ENCODE measurements around the gene LRIT2.
A peak's percentile ranks its signal among the peaks of the same experiment; 100 is the strongest.

LRIT2 gene

GRCh38 chr10:84204122-84204521 is 21.2 kb downstream of the LRIT2 start:
- Histone ChIP-seq H3K4me3 (ENCODE audit: low read depth in 1 of 2, low read length in 2 of 2) (no peak overlapping the region), H3K4me1 (ENCODE audit: insufficient read depth, low read length) (no peaks in the 10 kb centered on the region), H3K36me3 (ENCODE audit: insufficient read depth, low read length) (no peaks in the 10 kb centered on the region), H3K9me3 (ENCODE audit: low read length) (no peaks in the 10 kb centered on the region), H3K27ac (ENCODE audit: low read depth, low read length) (no peak overlapping the region), H3K9ac (ENCODE audit: low read length) (no peak overlapping the region), H3K27me3 (ENCODE audit: control insufficient read depth in 1 of 2, insufficient read depth in 2 of 2, low read length in 2 of 2) (no peaks in the 10 kb centered on the region)

GRCh38 chr10:84202349-84202748 is 23.0 kb downstream of the LRIT2 start:
- Histone ChIP-seq H3K27ac (ENCODE audit: low read depth, low read length) (no peak overlapping the region), H3K36me3 (ENCODE audit: insufficient read depth, low read length) (no peaks in the 10 kb centered on the region), H3K4me3 (ENCODE audit: low read depth in 1 of 2, low read length in 2 of 2) (no peak overlapping the region), H3K9me3 (ENCODE audit: low read length) (no peaks in the 10 kb centered on the region), H3K27me3 (ENCODE audit: control insufficient read depth in 1 of 2, insufficient read depth in 2 of 2, low read length in 2 of 2) (no peaks in the 10 kb centered on the region), H3K9ac (ENCODE audit: low read length) (no peak overlapping the region), H3K4me1 (ENCODE audit: insufficient read depth, low read length) (peaks cover 6% of the 10 kb centered on the region)

GRCh38 chr10:84201682-84202081 is 23.7 kb downstream of the LRIT2 start:
- Histone ChIP-seq H3K9ac (ENCODE audit: low read length) (no peak overlapping the region), H3K27me3 (ENCODE audit: control insufficient read depth in 1 of 2, insufficient read depth in 2 of 2, low read length in 2 of 2) (no peaks in the 10 kb centered on the region), H3K27ac (ENCODE audit: low read depth, low read length) (no peak overlapping the region), H3K4me3 (ENCODE audit: low read depth in 1 of 2, low read length in 2 of 2) (no peak overlapping the region), H3K4me1 (ENCODE audit: insufficient read depth, low read length) (peaks cover 12% of the 10 kb centered on the region), H3K9me3 (ENCODE audit: low read length) (no peaks in the 10 kb centered on the region), H3K36me3 (ENCODE audit: insufficient read depth, low read length) (no peaks in the 10 kb centered on the region)

GRCh38 chr10:84201244-84201606 is 24.1 kb downstream of the LRIT2 start:
- H3K36me3 ChIP-seq (ENCODE audit: insufficient read depth, low read length), result no peaks in the 10 kb centered on the region
- no peak overlapping the region for H3K4me3 ChIP-seq (ENCODE audit: low read depth in 1 of 2, low read length in 2 of 2)
- H3K4me1 ChIP-seq (ENCODE audit: insufficient read depth, low read length), result peaks cover 16% of the 10 kb centered on the region
- H3K9me3 ChIP-seq (ENCODE audit: low read length), result no peaks in the 10 kb centered on the region
- no peak overlapping the region for H3K27ac ChIP-seq (ENCODE audit: low read depth, low read length)
- H3K27me3 ChIP-seq (ENCODE audit: control insufficient read depth in 1 of 2, insufficient read depth in 2 of 2, low read length in 2 of 2), result no peaks in the 10 kb centered on the region
- H3K9ac ChIP-seq (ENCODE audit: low read length), result no peak overlapping the region

- Histone ChIP-seq H3K9ac (ENCODE audit: low read length) (no peak overlapping the region), H3K27me3 (ENCODE audit: control insufficient read depth in 1 of 2, insufficient read depth in 2 of 2, low read length in 2 of 2) (peaks cover 0 to 3% of the 10 kb centered on the region in 2 donors), H3K27ac (ENCODE audit: low read depth, low read length) (no peak overlapping the region), H3K4me3 (ENCODE audit: low read depth in 1 of 2, low read length in 2 of 2) (no peak overlapping the region), H3K9me3 (ENCODE audit: low read length) (no peaks in the 10 kb centered on the region), H3K36me3 (ENCODE audit: insufficient read depth, low read length) (no peaks in the 10 kb centered on the region), H3K4me1 (ENCODE audit: insufficient read depth, low read length) (peaks cover 21% of the 10 kb centered on the region)
Measured at GRCh38 chr10:84200537-84201243, 24.7 kb downstream of the LRIT2 start.

GRCh38 chr10:84198206-84198915 is 27.0 kb downstream of the LRIT2 start:
- Histone ChIP-seq H3K4me1 (ENCODE audit: insufficient read depth, low read length) (peaks cover 35% of the 10 kb centered on the region), H3K9me3 (ENCODE audit: low read length) (no peaks in the 10 kb centered on the region), H3K4me3 (ENCODE audit: low read depth in 1 of 2, low read length in 2 of 2) (no peak overlapping the region), H3K27ac (ENCODE audit: low read depth, low read length) (no peak overlapping the region), H3K9ac (ENCODE audit: low read length) (no peak overlapping the region), H3K27me3 (ENCODE audit: control insufficient read depth in 1 of 2, insufficient read depth in 2 of 2, low read length in 2 of 2) (peaks cover 2 to 26% of the 10 kb centered on the region in 2 donors), H3K36me3 (ENCODE audit: insufficient read depth, low read length) (no peaks in the 10 kb centered on the region)

GRCh38 chr10:84197643-84198042 is 27.7 kb downstream of the LRIT2 start:
- H3K36me3 ChIP-seq (ENCODE audit: insufficient read depth, low read length), result no peaks in the 10 kb centered on the region
- peaks cover 6 to 26% of the 10 kb centered on the region in 2 donors for H3K27me3 ChIP-seq (ENCODE audit: control insufficient read depth in 1 of 2, insufficient read depth in 2 of 2, low read length in 2 of 2)
- no peaks in the 10 kb centered on the region for H3K9me3 ChIP-seq (ENCODE audit: low read length)
- no peak overlapping the region for H3K27ac ChIP-seq (ENCODE audit: low read depth, low read length)
- H3K4me3 ChIP-seq (ENCODE audit: low read depth in 1 of 2, low read length in 2 of 2), result no peak overlapping the region
- peaks cover 35% of the 10 kb centered on the region for H3K4me1 ChIP-seq (ENCODE audit: insufficient read depth, low read length)
- H3K9ac ChIP-seq (ENCODE audit: low read length), result no peak overlapping the region

- Histone ChIP-seq H3K4me3 (ENCODE audit: low read depth in 1 of 2, low read length in 2 of 2) (no peak overlapping the region), H3K27me3 (ENCODE audit: control insufficient read depth in 1 of 2, insufficient read depth in 2 of 2, low read length in 2 of 2) (peaks cover 6 to 26% of the 10 kb centered on the region in 2 donors), H3K4me1 (ENCODE audit: insufficient read depth, low read length) (peaks cover 35% of the 10 kb centered on the region), H3K9ac (ENCODE audit: low read length) (no peak overlapping the region), H3K36me3 (ENCODE audit: insufficient read depth, low read length) (no peaks in the 10 kb centered on the region), H3K9me3 (ENCODE audit: low read length) (no peaks in the 10 kb centered on the region), H3K27ac (ENCODE audit: low read depth, low read length) (no peak overlapping the region)
Measured at GRCh38 chr10:84196941-84197340, 28.4 kb downstream of the LRIT2 start.

- Histone ChIP-seq H3K27ac (ENCODE audit: low read depth, low read length) (no peak overlapping the region), H3K9me3 (ENCODE audit: low read length) (no peaks in the 10 kb centered on the region), H3K4me3 (ENCODE audit: low read depth in 1 of 2, low read length in 2 of 2) (no peak overlapping the region), H3K9ac (ENCODE audit: low read length) (no peak overlapping the region), H3K4me1 (ENCODE audit: insufficient read depth, low read length) (peaks cover 35% of the 10 kb centered on the region), H3K36me3 (ENCODE audit: insufficient read depth, low read length) (no peaks in the 10 kb centered on the region), H3K27me3 (ENCODE audit: control insufficient read depth in 1 of 2, insufficient read depth in 2 of 2, low read length in 2 of 2) (peaks cover 6 to 26% of the 10 kb centered on the region in 2 donors)
Measured at GRCh38 chr10:84196083-84196482, 29.3 kb downstream of the LRIT2 start.

GRCh38 chr10:84195044-84195830 is 30.1 kb downstream of the LRIT2 start:
- no peak overlapping the region for H3K9ac ChIP-seq (ENCODE audit: low read length)
- peaks cover 6 to 26% of the 10 kb centered on the region in 2 donors for H3K27me3 ChIP-seq (ENCODE audit: control insufficient read depth in 1 of 2, insufficient read depth in 2 of 2, low read length in 2 of 2)
- no peaks in the 10 kb centered on the region for H3K36me3 ChIP-seq (ENCODE audit: insufficient read depth, low read length)
- H3K4me3 ChIP-seq (ENCODE audit: low read depth in 1 of 2, low read length in 2 of 2), result peak overlapping the region; percentile 36 to 51
- no peak overlapping the region for H3K27ac ChIP-seq (ENCODE audit: low read depth, low read length)
- H3K9me3 ChIP-seq (ENCODE audit: low read length), result no peaks in the 10 kb centered on the region
- H3K4me1 ChIP-seq (ENCODE audit: insufficient read depth, low read length), result peaks cover 35% of the 10 kb centered on the region

GRCh38 chr10:84194424-84195043 is 30.8 kb downstream of the LRIT2 start, which contains the start of gene CDHR1:
Gene CDHR1, plus strand, starts transcription at chr10:84194537. Its CDS starts 224 bp downstream, at chr10:84194761.
- no peak within 1 kb of the TSS for H3K9ac ChIP-seq (ENCODE audit: low read length)
- peak within 1 kb of the TSS; percentile 36 to 51 for H3K4me3 ChIP-seq (ENCODE audit: low read depth in 1 of 2, low read length in 2 of 2)
- peaks cover 35% of the 10 kb centered on the region for H3K4me1 ChIP-seq (ENCODE audit: insufficient read depth, low read length)
- H3K36me3 ChIP-seq (ENCODE audit: insufficient read depth, low read length), result no peaks in the 10 kb centered on the region
- no peak within 1 kb of the TSS for H3K27ac ChIP-seq (ENCODE audit: low read depth, low read length)
- peaks cover 6 to 26% of the 10 kb centered on the region in 2 donors for H3K27me3 ChIP-seq (ENCODE audit: control insufficient read depth in 1 of 2, insufficient read depth in 2 of 2, low read length in 2 of 2)
- no peaks in the 10 kb centered on the region for H3K9me3 ChIP-seq (ENCODE audit: low read length)

Data from muscle layer of colon (tissue), 2 donors.